Stimulated activated CD8-positive, alpha-beta memory T cell treated with anti-CD3 and anti-CD28 coated beads, Interleukin-4, amount 100 ng/mL, for 48 hours (primary cell): ENCODE data around the gene PRIMA1.
A peak's percentile ranks its signal among the peaks of the same experiment; 100 is the strongest.
"Not testable (repeated sequence)": the region's sequence is repeated elsewhere in the genome, so short reads cannot be mapped to it uniquely, and the experiment has no call there.

ENCODE experiments used
- DNase-seq: peaks from one replicate; pipeline ENCODE4 v3.0.0-alpha.2; 2020

PRIMA1 gene, protein sequence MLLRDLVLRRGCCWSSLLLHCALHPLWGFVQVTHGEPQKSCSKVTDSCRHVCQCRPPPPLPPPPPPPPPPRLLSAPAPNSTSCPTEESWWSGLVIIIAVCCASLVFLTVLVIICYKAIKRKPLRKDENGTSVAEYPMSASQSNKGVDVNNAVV

DNA sequence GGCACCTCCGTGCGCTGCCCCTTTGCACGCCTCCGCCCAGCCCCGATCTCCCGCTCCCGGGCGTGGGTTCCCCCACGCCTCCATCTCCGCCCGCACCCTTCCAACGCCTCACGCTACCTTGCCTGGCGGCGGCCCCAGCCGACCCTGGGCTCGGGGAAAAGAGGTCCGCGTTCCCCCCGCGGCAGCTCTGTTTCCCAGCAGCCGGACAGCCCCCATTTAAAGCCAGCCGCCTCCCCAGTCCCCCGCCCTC lies at the start of gene PRIMA1:
Gene PRIMA1, minus strand, starts transcription at position 193 of the 250 bp plus-strand sequence. CDS start 767 bp downstream, outside the sequence.
- DNase-seq, result no peak

DNA sequence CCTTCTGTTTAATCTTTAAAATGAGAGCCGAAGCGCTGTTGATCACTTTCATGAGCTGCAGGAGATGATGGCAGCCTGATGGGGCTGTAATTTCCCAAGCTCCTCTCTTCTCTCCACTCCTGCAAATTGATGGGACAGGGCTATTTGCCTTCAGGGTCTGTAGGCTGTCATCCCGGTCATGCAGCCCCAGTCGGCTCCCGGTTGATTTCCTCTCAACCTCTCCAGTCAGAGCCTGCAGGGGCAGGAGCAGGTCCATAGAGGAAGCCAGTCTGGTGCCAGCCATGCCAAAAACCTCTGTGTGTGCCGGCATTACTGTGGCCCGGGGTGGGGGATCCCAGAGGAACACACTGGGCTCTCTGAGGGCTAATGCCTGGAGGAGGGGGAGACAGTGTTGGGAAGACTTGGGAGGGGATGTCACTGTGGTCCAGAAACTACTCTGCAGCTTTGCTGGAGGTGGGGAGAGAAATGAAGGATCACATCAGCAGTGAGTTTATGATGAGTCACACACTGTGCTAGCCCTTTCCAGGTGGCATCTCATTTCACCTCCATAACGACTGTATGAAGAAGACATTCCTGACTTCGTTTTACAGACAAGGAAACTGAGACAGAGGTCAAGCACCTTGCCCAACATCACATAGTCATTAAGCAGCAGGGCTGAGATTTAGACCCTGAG lies 46.5 kb upstream of the PRIMA1 start:
- no peak for DNase-seq

DNA sequence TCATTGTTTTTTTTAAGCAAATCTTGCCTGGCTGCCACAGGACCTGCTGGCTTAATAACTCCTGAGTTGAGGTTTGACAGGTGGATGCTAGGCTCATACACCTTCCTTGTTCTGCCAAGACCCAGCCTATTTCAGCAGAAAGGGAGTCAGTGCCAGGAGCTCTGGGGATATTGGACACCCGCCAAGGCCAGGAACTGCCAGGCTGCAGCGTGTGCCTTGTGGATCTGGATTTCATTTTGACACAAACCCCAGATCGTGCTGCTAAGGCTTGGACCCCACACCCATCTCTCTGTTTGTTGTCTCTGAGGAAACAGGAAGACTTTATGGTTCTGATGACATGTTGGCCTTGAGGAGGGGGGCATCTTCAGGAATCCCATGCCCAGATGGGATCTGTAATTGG lies 44.4 kb upstream of the PRIMA1 start:
- no peak for DNase-seq

DNA sequence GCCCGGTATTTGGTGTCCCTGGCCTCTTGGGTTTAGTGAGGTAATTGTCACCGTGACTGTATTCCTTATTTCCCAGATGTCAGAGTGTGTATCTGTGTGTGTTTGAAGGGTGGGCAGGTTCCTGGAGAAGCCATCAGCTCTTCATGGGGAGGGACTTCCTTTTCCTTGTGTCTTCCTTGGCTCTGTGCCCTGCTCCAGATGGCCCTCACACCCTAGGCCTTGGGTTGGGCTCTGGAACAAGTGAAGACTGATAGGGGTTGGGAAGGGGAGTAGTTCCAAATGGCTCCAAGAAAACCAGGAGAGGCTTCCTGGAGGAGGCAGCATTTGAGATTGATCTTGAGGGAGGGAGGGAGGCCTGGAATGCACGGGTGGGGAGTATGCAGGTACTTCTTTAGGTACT lies 43.8 kb upstream of the PRIMA1 start:
- DNase-seq, result no peak

DNA sequence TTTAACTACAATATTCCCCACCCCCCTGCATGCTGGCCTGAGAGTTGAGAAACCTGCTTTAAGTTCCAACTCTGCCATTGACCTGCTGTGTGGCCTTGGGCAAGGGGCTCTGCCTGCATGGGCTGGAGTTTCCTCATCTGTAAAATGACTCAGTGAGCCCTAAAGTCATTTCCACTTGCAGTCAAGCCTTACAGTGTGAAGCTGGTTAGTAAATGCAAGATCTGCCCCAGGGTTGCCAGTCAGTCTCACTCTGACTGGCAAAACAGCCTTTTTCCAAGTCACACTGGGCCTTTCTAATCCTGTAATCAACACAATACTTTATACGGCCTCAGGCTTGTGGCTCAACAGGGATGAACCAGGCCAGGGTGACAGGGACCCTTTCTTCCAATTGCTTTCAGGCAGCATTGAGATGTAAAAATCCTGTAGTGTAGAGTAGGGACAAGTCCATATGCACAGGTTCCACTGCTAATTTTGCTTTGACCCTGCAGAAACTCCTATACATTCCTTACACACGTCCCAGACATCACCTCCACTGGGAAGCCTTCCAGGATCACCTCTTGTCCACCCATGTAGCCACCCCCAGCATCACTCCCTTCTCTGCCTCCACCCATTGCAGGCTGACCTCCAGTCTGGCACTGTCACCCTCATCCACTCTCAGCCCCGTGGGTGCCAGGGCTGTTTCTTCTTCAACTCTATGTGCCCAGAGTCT lies 42.6 kb upstream of the PRIMA1 start:
- no peak for DNase-seq

DNA sequence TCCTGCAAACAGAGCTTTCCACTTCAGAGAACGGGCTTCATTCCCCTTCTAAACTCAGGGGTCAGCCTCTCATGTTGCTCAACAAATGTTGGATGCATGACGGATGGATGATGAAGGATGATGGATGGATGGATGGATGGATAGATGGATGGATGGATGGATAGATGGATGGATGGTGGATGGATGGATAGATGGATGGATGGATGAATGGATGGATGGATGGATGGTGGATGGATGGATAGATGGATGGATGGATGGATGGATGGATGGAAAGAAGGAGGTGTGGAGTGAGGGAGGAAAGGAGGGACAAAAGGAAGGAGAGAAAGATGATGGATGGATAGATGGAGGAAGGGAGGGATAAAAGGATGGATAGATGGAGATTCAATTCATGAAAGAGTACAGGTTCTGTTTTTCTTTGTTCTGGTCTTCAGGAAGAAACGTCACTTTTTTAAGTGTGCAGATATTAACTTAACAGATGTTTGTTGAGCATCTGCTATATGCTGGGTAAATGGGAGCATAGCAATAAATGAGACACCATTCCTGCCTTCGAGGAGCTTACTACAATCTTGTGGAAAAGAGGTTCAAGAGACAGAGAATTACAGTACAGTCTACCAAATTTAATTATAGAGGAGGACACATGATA lies 41.7 kb upstream of the PRIMA1 start:
- DNase-seq, result no peak

DNA sequence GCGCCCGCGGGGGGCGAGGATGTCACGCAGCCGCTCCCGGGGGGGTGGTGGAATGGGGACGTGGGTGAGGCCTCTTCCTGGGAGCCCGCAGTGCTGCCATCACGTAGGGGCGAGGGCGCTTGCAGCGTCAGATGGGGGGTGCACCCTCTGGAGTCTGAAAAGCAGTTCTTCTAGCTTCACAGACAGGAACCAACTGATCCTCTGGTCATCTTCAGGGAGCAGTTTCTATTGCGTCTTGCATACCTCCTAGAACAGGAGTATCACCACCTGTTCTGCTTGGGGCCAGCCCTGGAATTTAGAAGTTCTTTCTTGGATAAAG lies 36.9 kb upstream of the PRIMA1 start:
- no peak for DNase-seq

DNA sequence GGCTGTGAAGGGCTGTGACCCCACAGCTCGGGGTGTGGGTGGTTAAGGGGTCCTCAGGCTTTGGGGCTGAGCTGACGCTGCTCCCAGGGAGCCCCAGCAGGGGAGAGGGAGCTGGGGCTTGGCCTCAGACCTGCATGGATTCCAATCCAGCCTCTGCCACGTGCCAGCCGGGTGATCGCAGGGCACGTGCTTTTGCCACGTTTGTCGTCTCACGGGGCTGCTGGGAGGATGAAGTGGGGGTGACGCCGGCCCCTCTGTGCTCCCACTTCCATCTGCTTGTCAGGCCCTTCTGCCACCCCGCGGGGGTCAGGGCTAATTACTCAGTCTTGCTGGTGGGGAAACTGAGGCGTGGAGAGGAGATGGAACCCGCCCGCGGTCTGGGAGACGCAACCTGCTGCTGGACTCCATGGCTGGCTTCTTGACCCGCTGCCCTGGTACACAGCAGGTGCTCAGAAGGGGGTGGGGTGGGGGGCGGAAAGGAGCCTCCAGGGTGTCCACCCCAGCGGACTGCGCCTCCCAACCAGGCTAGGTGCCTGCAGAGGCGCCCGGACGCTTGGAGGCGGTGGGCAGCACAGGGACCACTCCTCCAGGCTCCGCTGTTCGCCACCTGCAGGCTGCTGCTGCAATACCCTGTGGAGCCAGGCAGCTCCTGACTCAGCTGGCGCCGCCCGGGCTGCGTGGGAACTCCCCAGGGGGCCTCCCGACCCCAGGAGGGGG lies 36.4 kb upstream of the PRIMA1 start:
- no peak for DNase-seq

DNA sequence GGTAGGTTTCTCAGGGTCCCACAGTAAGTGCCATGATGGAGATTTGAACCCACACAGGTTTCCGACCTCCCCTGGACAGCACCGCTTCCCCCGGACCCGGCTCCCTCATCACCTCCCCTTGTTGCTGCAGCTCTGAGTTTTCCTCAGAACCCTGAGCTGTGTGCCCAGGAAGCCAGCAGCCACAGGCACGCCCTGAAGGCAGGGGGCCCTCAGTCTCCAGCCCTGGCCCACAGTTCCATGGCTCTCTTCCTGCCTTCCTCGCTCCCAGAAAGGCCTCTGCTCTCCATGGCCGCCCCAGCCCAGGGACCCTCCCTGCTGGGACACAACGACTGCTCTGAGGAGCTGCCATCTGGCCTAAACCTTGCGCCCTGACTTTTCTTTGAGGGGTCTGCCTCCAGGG lies 35.8 kb upstream of the PRIMA1 start:
- no peak for DNase-seq

DNA sequence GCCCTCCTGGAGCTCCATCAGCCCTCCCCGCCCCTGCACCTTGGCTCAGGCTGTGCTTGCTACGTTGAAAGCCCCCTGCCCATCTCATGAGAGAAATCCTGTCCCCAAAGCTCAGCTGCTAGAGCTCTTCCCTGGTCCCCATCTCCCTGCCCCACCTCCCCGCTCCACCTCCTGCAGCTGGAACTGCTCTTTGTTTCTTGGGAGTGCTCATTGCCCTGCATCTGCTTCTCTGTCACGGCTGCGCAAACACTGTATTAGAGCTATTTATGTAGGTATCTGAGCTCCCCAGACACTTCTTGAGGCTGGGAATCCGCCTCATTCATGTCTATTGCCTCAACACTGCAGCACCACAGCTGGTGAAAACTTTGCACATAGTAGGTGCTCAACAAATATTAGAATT lies 32.8 kb upstream of the PRIMA1 start:
- DNase-seq, result no peak

DNA sequence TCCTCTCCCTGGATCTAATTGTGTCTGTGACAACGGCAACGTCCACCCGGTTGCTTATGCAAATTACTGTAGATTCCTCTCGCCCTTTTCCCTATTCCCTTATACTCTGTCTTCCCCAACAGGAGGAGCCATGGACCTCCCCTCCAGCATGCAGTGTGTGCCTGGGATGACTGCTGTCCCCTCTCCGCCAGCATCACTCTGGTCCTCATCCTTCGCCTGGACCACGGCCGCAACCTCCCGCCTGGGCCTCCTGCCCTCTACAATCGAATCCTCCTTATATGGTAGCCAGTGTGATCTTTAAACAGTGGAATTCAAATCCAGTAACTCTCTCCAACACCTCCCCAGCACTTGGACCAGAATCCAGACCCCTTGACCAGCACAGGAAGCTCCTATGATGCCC lies 30.6 kb upstream of the PRIMA1 start:
- no peak for DNase-seq

DNA sequence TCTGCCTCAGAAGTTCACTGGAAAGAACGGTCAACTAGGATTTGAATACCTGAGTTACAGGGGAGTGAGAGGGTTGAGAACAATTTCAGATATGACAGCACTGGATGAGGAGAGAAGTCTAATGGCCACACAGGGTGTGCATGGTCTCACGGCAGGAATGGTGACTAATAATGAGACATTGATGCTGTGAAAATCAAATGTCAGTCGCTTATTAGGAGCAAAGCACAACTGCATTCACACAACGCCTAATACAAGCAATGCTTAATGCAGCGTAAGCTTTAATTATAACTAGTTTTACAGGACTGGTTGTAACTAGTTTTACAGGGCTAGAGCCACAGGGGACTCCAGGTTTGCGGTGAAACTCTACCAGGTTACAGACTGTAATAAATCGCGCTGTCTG lies 23.4 kb upstream of the PRIMA1 start:
- no peak for DNase-seq

DNA sequence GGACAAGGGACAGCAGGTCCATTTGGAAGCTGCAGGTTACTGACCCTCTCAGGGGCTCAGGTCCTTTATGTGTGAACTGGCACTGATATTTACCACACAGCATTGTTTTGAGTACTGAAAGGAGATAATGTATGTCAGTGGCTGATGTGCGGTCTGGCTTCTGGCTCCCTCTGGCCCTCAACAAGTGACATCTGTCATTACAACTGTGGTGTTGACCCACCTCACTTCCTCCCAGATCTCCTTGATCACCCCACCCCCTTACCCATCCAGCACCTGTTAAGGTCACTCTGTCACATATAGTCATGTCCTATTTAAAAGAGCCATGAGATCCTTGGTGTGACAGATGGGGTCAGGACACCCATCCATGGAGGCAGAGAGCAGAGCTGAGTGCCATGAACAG lies 22.7 kb upstream of the PRIMA1 start:
- DNase-seq, result no peak

DNA sequence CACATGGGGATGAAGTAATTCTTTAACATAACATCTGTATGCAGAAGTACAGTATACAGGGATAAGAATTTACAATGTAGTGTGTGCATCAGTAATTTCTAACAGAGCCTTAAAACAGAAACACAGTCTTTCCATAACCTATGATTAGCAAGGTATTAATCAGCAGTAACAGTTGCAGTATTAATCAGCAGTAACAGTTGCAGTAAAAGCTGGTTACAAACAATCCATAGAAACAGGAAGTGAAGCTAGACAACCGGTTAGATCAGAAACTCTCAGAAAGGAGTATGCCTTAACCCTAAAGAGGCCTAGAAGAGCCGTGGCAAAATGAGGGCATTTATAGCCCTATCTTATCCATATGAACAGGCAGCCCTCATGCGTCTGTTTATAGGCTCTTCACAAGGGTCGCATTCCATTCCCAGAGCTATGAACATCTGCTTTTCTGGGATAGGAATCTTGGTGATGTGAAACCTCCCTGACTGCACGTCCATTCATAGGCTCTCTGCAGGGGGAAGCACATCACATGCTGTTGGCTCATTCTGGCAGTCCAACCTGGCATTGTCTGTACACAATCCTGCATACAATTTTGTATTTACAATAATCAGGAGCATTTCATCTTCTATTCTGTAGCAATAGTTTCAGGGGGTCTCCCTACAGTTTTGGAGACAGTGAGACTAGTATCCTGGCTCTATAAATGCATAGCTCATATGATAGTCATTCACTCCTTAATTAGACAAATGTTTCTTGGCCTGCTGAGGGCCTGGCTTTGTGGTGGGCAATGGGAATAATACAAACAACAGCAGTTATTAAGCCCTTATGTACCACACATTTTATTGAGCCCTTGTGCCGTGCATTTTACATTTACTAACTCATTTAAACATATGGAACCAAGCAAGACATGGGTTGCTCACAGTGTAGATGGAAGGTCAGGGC lies 21.5 kb upstream of the PRIMA1 start:
- not testable (repeated sequence) for DNase-seq

DNA sequence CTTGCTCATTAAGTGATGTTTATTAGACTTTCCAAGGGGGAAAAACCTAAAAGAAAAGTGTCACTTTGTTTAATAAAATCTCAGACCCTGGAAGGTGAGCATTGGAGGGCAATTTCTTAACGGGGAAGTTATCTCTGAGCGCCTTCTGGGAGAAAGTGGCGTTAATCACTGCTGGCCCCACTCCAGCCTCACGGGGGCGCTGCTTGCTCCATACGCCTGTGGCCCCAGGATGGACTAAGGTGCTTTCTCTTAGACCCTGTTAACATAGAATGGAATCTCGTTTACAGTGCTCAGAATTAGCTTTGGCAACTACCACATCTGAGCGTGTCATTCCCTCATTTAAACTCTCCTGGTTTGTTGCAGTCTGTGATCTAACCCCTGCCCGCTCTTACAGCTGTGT lies 16.4 kb upstream of the PRIMA1 start:
- peak; percentile 46 for DNase-seq

DNA sequence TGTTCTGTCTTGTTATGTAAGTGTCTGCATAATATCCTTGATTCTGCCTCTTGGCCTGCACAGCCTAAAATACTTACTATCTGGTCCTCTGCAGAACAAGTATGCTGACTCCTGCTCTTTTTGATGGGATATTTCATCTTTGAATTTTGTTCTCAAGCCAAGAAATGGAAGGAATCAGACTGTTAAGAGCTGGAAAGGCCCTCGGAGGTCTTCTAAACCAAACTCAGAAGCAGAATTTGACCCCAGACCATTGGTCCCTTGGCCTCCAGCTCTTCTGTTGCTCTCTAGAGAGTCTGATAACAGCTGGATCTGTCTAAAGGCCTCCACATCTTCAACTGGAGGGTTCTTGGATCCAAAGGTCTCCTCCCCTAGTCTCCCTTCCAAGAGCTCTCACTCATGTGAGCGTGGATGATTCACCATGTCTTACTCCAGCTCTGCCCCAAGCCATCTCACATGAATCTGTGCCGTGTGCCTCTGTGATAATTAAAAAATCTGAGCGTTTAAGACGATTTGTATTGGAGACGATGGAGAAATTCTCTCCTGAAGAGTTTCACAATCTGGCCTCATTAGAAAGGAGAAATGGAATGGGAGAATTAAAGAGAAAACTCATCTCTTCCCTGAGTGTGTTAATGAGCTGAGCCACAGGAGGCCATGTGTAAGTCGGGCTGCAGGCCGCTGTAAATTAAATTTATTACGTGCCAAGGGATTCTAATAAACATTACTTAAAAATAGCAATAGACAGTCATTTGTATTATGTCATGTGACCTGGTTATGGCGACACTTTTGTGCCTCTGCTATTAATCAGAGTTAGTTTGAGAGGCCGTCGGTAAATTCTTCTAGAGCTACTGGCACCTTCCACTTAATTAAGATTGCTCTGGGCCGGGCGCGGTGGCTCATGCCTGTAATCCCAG lies 15.4 kb upstream of the PRIMA1 start:
- DNase-seq, result no peak

DNA sequence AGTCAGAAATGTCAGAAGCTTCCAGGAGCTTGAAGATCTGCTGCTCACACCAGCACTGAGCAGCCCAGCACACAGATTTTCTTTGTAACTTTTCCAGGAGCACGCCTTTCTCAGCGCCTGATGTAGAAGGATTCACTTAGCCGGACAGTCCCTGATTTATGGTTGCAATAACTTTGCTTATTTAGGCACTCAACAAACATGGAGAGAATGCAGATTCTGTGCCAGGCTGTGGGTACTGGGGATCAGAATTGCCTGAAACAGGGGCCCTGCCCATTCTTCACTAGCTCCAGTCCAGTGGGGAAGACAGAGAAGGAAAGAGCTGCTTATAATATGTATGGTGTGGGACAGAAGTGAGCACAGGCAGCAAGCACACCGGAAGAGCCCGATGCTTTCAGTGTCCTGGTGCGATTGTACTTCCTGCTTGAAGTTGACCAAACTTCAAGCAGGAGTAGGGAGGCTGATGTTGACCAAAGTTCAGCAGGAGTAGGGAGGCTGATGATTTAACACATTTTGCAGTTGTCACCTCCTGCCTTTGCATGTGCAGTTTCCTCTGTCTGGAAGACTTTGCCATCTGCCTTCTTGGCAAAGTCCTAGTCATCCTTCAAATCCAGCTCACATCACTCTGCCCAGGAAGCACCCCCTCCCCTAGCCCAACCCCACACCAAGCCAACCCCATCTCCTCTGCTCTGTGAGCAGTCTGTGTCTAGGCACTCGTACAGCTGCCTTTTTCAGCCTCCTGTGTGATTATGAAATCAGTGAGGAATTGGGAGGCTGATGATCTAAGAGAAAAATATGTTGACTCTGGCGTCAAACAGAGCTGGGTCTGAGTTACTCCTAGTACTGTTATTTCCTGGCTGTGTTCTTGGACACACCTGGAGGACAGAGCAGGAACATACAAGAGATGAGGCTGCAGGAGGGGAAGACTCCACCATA lies 12.0 kb upstream of the PRIMA1 start:
- no peak for DNase-seq

DNA sequence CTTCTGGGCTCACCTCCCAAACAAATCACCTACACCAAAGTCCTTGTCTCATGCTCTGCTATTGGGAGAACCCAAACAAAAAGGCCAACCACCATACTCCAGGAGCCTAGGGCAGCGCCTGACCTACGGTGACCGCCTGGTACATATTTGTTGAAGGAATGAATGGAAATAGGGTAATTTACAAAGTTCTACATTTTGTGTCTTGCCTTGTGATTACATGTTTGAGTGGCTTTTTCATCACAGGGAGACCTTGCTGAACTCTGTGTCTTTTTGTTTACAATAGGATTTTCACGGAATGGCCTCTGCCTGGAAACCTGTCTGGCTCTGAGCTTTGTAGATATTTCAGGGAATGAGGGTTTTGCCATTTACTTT lies 11.3 kb upstream of the PRIMA1 start:
- DNase-seq, result no peak

DNA sequence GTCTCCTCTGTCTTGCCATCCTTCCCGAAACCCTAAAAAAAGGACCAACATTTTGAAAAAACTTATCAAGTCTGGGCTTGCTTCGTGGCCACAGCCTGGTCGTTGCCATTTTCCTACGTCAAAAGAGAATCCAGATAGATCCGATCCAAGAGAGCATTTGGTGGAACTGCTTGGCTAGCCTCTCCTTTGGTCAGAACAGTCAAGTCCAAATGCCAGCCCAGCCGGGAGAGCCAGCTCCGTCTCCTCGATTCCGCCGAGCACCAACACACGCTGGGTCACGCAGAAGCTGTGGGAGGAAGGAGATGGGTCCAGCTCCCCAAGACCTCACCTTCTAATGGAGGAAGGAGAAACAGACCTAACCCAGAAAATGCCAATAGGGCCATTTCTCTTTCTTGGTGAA lies 9.3 kb upstream of the PRIMA1 start:
- no peak for DNase-seq

DNA sequence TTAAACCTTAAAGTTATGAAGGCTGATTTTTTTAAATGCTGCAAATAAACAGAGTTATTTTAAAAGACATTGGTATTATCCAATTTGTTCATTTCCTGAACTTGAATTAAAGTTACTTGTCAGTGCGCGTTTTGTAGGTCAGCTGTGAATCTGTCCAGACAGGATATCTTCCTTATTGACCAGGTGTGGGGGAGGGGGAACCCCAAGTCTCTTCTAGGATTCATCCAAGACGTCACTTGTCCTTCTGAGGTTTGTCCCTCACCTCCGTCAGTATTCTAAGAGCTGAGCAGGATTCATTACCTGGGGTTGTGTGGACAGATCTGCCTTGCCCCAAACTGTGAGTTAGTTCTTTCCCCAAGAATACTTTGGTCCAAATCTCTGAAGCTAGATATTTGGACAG lies 8.8 kb upstream of the PRIMA1 start:
- DNase-seq, result no peak
